ENCODE data around the gene ALG11.

GRCh38 chr13:51999510-51999911 lies 12.7 kb upstream of the ALG11 start:
- TF ChIP-seq CTCF (IDR thresholded peaks at IDR 0.05), result no peak
- TF ChIP-seq REST (IDR thresholded peaks at IDR 0.05; ENCODE audit: insufficient read depth in 1 of 2, low read depth in 2 of 2, low read length in 1 of 2), result no peak
- no peak for TF ChIP-seq POLR2AphosphoS5 (IDR thresholded peaks at IDR 0.05; ENCODE audit: low read depth, low read length)
- TF ChIP-seq SIN3A (IDR thresholded peaks at IDR 0.05; ENCODE audit: borderline replicate concordance, insufficient read depth, low read depth, low read length), result no peak

Data from Panc1 (cell line).